ENCODE measurements around the gene CTIF.

Gene CTIF

DNA sequence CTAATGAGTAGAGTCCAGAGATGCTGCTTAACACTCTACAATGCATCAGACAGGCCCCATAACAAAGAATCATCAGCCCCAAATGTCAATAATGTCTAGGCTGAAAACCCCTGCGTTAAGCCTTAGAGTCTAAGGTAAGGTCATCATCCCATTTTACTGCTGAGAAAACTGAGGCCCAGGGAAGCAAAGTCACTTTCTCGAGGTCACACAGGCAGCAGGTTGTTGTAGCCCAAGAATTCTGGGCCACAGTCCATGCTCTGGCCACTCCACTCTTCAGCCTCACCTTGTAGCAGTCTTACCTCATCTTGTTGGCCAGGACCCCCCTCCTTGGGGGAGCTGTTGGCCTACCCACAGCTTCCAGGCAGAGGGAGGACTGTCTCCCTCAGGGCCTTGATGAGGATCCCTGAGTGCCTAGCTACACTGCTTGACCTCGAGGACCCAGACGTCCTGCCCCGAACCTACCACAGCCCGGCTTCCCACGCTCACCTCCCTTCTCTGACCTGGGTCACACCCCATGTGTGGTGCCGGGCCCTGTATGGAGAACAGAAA lies 357.6 kb downstream of the CTIF start:
- no peak for DNase-seq

DNA sequence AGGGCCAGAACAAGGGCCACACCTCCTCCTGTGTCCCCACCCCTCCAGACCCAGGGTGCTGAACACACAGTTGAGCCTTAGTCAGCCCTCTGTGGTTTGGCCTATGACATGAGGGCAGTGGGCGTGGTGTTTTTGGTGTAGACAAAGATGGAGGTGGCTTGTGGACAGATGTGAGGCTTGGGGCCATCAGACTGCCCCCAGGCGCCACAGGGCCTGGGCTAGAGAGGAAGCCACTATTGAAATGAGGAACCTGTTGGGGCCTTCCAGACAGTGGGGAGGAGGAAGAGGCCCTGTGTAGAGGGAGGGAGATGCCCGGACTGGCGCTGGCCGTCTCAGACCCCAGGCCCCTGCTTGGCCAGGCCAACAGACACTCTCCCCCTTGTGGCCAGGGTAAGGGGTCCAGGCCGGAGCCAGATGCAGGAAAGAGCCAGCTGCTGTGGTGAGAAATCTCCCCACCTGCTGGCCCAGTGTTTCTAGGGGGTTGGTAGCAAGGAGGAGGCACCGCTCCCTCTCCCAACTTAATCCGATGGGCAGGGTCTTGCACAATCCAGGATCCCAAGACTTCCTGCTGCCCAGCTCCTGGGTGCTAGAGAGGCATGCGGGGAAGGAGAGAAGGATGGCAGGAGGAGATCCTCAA lies 358.2 kb downstream of the CTIF start:
- peak; percentile 53 for DNase-seq

DNA sequence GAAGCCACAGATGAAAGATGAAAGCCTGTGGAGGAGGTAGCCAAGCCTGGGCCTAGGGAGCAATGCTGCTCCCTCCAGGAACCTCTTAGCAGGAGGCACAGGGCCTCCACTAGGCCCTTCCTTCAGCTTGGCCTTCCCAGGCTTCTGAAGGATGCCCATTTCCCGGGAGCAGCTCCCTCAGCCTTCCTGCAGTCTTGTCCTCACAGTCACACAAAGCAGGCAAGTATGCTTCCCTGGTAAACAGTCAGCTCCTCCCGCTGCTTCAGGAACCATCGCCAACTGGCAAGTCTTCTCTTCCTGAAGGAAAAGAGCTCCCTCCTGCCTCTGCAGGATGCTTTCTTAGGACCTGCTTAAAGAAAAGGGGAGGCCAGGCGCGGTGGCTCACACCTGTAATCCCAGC lies 358.7 kb downstream of the CTIF start:
- DNase-seq, result no peak

DNA sequence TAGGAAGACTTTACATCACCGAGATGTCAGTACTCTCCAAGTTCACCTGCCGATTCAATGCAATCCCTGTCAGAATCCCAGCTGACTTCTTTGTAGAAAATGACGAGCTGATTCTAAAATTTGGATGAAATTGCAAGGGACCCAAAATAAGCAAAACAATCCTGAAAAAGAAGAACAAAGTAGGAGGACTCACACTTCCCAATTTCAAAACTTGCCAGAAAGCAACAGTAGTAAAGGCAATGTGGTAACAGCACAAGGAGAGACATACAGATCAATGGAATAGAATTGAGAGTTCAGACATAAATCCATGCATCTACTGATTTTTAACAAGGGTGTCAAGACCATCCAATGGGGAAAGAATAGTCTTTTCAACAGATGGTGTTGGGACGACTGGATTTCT lies 359.7 kb downstream of the CTIF start:
- DNase-seq, result no peak

DNA sequence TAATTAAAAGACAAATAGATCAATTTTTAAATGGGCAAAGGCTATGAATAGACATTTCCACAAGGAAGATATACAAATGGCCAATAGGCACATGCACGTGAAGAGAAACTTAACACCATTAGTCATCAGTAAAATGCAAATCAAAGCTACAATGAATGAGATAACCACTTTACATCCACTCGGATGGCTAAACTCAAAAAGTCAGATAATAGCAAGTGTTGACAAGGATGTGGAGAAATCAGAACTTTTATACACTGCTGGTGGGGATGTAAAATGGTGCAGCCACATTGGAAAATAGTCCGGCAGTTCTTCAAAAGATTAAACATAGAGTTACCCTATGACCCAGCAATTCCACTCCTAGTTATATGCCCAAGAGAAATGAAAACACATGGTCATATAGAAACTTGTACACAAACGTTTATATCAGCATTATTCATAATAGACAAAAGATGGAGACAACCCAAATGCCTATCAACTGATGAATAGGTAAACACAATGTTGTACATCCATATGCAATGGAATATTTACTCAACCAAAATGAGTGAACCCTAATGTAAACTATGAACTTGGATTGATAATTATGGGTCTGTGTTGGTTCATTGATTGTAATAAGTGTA lies 360.8 kb downstream of the CTIF start:
- no peak for DNase-seq

DNA sequence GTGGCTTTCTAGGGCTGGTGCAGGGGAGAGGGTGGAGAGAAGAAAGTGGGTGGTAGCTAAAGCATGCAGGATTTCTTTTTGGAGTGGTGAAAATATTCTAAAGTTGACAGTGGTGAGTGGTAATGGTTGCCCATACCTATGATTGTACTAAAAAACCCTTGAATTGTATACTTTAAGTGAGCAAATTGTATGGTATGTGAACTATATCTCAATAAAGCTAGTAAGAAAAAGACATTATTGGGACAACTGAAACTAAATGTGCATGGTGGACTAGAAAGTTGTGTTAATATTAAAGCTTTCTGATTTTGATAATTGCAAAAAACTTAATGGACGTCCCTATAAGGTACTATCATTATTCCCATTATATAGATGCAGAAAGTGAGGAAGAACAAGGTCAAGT lies 361.6 kb downstream of the CTIF start:
- DNase-seq, result no peak

DNA sequence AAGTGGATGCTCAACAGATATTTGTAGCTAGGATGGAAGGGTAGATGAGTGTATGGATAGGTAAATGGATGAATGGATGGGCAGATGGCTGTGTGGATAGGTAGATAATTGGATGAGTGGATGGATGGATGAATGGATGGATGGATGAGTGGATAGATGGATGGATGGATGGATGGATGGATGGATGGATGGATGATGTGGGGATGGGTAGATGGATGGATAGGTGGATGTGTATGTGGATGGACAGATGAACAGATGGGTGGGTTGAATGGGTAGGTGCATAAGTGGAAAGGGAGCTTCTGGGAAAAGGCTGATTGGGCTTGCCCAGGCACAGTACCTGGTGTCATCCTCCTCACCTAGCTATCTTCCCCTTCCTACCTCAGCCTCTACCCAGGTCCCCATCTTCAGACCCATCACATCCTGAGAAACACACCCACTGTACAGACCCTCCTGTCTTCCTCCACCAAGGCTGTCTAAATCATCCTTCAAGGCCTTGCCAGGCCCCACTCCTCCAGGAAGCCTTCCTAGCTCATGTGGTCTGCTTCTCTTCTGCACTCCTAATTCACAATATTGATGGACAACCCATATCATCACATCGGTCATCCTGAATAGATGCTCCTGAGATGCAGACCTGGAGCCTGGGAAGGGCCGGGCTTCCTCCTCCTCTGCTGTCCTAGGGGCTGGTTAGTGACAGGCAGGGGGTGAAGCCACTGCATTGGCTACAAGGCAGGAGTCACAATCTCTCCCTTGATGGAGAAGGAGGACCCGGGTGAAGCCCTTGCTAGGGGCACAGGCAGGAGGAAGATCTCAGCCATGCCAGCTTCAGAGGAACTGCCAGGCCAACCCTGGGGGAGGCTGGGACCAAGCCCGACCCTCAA lies 362.6 kb downstream of the CTIF start:
- DNase-seq, result no peak

DNA sequence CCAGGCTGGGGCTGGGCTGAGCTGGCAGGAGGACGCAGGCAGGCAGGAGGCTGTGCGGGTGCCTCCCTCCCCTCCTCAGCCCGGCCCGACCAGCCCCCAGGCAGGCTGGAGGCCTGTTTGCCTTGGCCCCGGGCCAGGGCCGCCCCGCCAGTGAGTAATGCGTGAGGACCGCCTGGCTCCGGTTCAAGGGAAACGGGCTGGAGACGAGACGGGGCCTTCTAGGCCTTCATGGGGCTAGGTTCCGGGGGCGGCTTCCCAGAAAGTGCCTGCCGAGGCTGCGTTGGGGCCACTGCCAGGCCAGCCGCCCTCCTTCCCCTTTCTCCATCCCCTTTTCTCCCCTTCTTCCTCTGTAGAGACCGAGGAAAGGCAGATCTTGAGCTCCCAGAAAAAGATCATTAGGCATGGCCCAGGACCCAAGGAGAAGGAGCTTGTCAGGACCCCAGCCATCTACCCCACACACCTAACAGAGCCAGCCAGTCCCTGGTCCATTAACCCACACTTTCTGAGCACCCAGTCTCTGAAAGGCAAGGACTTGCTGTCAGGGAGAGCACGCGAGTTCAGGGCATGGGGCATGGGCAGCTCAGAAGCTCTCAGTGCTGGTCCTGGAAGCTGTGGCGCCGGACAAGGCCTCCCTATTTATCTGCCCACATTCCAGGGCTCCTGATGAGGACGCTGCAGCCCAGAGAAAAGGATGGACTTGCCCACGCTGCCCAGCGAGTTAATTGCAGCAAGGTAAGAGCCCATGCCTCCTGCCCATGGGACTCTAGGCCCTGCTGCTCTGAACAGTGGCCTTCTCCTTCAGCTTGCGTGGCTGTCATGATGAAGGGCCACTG lies 363.4 kb downstream of the CTIF start:
- peak; percentile 73 for DNase-seq

DNA sequence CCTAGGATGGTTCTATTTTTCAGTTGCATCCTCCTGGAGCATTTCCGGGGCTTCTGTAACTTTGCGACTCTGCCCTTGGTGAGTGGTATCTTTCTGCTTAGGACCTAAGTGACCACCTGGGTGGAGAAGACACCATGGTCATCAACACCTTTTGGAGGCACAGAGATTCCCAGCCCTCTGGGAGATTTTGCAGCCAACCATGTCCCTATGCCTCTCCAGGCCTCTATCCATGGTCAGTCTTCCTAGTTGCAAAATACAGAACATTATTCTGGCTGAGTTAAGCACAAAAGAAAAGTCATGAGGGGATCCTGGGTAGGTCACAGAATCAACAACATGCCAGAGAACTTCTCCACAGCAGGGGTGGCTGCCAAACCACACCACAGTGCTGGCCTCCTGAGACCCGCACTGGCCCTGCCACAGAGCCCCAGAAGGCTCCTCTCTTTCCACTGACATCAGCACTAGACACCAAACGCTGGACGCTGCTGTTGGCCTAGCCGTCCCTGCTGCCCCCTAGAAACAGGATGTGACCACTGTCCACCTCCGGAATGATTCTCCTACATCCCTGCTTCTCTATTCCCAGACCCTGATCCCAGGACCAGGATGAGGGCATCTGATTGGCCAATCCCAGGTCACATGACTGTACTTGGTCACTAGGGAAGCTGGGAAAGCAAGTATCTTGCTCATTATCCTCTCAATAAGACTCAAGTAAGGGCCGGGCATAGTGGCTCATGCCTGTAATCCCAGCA lies 364.2 kb downstream of the CTIF start:
- no peak for DNase-seq

DNA sequence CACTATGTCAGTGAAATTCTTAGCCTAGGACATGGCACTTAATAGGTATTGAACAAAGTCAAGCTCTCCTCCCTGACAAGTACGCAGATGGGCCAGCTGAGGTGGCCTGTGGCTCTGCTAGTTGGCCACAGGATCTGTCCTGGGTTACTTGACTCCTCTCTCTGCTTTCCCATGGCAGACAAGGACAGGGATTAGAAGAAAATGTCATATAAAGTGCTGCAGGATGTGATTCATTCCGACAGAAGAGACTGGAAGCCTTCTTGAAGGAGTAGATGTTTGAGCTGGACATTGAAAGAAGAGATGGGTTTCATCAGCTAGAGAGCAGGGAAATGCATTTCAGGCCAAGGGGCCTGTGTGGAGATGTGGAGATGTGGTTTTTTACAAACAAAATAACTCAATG lies 365.3 kb downstream of the CTIF start:
- no peak for DNase-seq

DNA sequence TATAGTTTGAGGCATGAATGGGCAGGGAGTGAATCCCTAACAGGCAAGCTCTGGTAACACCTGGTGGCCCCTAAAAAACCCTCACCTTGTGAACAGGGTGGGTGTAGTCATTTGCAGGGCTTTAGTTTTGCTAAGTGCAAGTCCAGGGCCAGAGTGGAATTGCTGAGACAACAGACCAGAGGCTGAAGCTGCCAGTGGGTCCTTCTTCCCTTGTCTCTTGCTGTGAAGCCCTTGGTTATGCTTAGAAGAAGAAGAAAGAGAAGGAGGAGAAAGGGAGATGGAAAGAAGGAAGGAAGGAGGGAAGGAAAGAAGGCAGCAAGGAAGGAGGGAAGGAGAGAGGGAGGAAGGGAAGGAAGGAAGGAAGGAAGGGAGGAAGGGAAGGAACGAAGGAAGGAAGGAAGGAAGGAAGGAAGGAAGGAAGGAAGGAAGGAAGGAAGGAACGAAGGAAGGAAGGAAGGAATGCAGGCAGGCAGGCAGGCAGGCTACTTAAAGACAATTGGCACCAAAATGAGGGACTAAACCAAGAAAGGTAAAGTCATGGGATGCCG lies 366.1 kb downstream of the CTIF start:
- DNase-seq, result no peak

DNA sequence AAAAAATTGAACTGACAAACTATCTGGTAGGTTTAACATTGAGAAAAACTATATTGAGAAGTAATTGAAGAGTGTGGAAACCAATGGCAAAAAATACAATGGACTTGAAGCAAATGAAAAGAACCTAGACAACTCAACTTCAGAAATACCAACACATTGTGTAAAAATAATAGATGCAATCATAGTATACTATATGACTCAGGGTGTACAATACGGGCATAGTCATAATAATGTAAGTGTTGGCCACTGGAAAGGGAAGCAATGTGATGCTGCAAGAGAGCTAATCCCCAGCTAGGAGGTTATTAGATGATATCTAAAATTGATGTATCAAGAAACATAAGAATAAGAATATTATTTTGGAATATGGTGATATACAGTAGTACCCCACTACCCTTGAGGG lies 366.7 kb downstream of the CTIF start:
- peak; percentile 47 for DNase-seq

DNA sequence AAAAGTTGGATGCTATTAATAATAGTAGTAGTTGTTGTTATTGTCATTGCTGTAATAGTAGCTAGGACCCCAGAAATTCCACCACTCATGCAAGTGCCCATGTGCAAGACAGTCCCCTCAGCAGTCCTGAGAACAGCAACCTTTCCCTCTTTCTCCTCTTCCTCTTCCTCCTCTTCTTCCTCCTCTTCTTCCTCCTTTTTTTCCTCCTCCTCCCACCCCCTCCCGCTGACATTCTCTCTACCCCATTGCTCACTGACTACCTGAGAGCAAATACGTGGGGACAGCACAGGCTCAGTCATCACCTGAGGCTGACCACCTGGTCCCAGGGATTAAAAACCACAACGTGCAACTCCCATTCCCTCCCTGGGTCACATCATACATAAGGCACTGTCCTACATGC lies 370.1 kb downstream of the CTIF start:
- no peak for DNase-seq

DNA sequence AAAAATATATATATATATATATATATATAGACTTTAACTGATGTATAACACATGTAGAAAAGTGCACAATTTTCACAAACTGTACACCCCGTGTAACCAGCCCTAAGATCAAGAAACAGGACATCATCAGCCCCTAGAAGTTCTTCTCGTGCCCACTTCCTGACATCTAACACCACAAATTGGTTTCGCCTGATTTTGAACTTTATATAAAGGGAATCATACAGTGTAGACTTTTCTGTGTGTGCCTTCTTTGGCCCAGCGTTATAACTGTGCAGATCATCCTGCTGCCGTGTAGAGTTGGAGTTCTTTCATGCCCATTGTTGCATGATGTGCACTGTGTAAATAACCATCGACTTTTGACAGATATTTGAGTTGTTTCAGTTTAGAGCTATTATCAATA lies 370.9 kb downstream of the CTIF start:
- DNase-seq, result no peak

DNA sequence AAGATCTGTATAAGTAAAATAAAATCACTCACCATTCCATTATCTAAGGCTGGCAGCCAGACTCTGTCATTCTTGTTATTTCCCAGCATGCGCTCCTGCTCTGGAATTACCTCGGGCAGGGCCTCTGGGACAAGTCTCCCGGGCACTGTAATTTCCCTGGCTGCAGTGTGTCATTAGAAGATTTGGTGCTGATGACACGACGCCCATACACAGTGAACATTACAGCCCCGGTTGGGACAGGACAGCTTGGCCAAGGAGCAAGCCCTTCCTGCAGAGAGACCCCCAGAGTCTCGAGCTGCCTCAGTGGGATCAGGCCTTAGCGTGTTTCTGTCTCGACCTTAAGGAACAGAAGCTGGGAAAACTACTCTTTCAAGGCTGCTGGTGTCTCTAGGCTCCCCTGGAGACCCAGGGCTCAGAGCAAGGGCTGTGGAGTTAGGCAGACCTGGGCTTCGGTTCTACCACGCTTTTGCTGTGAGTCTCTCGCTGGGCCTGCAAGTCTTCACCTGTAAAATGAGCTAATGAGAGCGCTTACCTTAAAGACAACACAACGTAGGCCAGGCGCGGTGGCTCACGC lies 372.2 kb downstream of the CTIF start:
- no peak for DNase-seq

All from HCEC 1CT (cell line).